ENCODE measurements around the gene MTERF4. TPM values are rescaled to one million over a fixed set of nuclear protein-coding genes. Genes with fewer than 3 reads are reported as not detected.

Gene MTERF4
- polyA plus RNA-seq, 1 experiment: 32.0 TPM

DNA sequence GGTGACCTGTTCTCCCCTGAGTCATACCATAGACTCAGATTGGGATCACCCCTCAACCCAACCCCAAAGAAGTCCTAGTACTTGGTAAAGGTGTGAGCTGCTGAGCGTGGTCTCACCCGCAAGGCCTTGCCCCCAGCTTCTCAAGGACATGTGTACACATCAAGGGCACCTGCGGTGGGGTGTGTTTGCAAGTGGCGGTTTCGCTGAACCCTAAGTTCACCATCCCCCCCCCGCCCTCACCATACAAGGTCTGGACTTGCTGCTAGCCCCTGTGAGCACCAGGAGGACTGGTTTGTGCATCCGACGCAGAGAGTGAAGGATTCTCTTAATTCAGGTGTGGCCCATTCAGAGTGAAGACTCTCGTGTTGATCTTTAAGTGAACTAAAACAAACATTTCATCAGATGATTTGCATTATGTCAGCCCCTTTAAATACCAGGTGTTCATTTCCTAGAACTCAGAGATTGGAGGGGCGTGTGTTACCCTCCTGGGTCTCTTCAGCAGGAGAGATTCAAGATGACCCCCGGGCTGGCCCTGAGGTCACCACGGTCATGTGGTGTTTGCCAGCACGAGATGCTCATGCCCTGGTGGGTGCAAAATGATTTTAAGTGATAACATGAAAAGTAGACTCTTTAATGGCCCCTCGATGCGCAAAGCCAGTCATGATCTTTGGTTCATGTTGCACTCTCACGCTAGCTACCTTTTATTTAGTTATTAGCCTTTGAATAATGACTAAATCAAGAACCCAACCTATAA, 27.8 kb downstream of the MTERF4 start:
- no peak overlapping the region for H3K4me3 ChIP-seq (ENCODE audit: low read depth, low read length)
- DNase-seq (ENCODE audit: low read depth): no peak
- CTCF ChIA-PET: interaction anchor here (1.5 kb wide), 1 partner anchor 160 kb away, joined by 3 read pairs; no protein-coding TSS in a partner anchor
- TF ChIP-seq CTCF (IDR thresholded peaks at IDR 0.05; ENCODE audit: insufficient read depth, low read depth, low read length): no peak
- POLR2A ChIA-PET: no interaction called here
- peaks cover 3% of the 10 kb centered on the region; the same call in 1 of the 2 replicates for H3K36me3 ChIP-seq (ENCODE audit: control insufficient read depth, insufficient read depth, low read length)
- H3K27me3 ChIP-seq (ENCODE audit: control insufficient read depth, insufficient read depth, low read length): no peaks in the 10 kb centered on the region

DNA sequence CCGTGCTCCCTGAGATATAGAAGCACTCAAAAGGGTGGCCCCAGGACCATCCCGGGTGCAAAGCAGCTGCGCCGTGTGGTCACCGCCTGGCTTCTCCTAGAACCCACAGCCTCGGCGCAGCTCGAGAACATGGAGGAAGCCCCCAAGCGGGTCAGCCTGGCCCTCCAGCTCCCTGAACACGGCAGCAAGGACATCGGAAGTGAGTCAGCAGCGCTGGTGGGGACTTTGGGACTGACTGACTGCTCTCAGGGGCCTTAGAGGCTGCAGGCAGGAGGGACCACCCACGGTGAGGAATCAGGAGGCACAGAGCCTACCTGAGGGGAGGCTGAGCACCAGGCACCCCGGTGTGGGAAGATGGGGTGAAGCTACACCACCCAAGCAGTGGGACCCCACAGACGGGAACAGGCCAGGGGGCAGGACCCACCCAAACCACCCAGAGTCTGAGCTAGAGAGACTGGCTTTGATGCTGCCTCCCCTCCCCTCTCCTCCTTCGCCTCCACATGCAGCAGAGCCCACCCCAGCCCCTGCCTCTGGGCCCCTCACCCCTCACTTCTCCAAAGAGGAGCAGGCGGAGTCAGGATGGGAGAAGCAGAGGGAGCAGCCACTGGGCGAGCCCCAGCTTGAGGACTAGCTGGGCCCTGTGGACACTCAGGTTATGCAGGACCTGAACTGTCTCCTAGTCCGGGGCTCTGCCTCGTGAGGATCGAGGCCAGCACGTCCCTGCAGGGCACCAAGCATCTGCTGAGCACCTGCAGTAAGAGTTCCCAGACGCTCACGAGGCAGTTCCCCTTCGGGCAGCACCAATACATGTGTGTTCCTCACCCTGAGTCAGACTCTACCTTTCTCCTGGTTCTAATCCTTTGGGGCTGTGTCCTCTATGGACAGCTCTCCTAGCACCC, 28.7 kb downstream of the MTERF4 start:
- H3K27me3 ChIP-seq (ENCODE audit: control insufficient read depth, insufficient read depth, low read length): no peaks in the 10 kb centered on the region
- H3K36me3 ChIP-seq (ENCODE audit: control insufficient read depth, insufficient read depth, low read length): peaks cover 3% of the 10 kb centered on the region; the same call in 1 of the 2 replicates
- POLR2A ChIA-PET: no interaction called here
- no peak for DNase-seq (ENCODE audit: low read depth)
- CTCF ChIA-PET: interaction anchor here (1.5 kb wide), 1 partner anchor 159 kb away, joined by 3 read pairs; no protein-coding TSS in a partner anchor
- no peak overlapping the region for H3K4me3 ChIP-seq (ENCODE audit: low read depth, low read length)
- TF ChIP-seq CTCF (IDR thresholded peaks at IDR 0.05; ENCODE audit: insufficient read depth, low read depth, low read length): no peak

DNA sequence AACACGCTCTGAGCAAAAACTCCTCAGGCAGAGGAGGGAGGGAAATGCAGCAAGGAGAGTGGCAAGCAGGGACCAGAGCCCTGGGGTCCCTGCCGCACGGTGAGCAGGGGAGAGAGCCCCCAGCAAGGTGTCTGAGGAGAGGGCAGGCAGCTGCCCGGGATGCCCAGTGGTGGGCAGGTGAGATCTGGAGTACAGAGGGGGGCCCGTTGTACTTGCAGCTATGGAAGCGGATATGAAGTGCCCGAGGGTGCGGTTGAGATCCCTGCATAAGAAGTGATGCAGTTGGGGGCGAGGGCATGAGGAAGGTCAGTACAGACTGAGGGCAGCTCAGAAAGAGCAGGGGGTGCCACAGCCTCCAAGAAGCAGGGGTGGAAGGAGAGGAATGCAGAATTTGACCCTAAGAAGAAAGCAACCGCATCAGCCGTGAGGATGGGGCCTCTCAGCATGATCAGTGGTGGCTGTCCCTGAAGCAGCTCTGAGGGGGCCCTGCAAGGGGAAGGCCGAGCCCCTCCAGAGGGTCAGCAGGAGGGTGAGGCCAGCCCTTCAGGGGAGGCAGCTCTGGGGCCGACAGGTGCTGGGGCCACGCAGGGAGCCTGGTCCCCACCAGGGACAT, 29.4 kb downstream of the MTERF4 start:
- no peak for DNase-seq (ENCODE audit: low read depth)
- ChIA-PET POLR2A (no interaction called here), CTCF (interaction anchor here (1.5 kb wide), 1 partner anchor 158 kb away, joined by 3 read pairs; no protein-coding TSS in a partner anchor)
- Histone ChIP-seq H3K27me3 (ENCODE audit: control insufficient read depth, insufficient read depth, low read length) (no peaks in the 10 kb centered on the region), H3K36me3 (ENCODE audit: control insufficient read depth, insufficient read depth, low read length) (peaks cover 3% of the 10 kb centered on the region; the same call in 1 of the 2 replicates), H3K4me3 (ENCODE audit: low read depth, low read length) (no peak overlapping the region)
- TF ChIP-seq CTCF (IDR thresholded peaks at IDR 0.05; ENCODE audit: insufficient read depth, low read depth, low read length): no peak

DNA sequence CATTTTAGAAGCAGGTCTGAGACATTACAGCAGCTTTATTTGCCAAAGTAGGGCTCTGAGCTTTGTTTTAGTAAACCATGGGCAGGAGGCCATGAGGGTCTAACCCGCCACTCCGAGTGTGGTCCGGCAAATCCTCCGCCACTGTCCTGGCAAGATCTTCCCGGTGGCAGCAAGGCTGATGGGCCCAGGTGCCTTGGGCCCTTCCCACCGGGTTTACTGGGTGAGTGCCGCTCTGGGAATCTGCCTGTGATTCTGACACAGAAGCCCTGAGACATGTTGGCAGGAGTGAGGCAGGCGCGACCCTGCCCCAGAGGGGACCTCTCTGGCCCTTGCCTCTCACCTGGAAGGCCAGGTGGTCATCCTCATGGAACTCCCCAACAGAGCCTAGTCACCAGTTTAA, 29.9 kb downstream of the MTERF4 start:
- Histone ChIP-seq H3K36me3 (ENCODE audit: control insufficient read depth, insufficient read depth, low read length) (peaks cover 3% of the 10 kb centered on the region; the same call in 1 of the 2 replicates), H3K27me3 (ENCODE audit: control insufficient read depth, insufficient read depth, low read length) (no peaks in the 10 kb centered on the region), H3K4me3 (ENCODE audit: low read depth, low read length) (no peak overlapping the region)
- CTCF ChIA-PET: no interaction called here
- no peak for TF ChIP-seq CTCF (IDR thresholded peaks at IDR 0.05; ENCODE audit: insufficient read depth, low read depth, low read length)
- POLR2A ChIA-PET: no interaction called here
- no peak for DNase-seq (ENCODE audit: low read depth)
